ENCODE results near the gene TMEM39B. TPM values are rescaled to one million over a fixed set of nuclear protein-coding genes. Genes with fewer than 3 reads are reported as not detected.

TMEM39B gene
- polyA plus RNA-seq, 1 donor from 2014 or later = 18.1 TPM

DNA sequence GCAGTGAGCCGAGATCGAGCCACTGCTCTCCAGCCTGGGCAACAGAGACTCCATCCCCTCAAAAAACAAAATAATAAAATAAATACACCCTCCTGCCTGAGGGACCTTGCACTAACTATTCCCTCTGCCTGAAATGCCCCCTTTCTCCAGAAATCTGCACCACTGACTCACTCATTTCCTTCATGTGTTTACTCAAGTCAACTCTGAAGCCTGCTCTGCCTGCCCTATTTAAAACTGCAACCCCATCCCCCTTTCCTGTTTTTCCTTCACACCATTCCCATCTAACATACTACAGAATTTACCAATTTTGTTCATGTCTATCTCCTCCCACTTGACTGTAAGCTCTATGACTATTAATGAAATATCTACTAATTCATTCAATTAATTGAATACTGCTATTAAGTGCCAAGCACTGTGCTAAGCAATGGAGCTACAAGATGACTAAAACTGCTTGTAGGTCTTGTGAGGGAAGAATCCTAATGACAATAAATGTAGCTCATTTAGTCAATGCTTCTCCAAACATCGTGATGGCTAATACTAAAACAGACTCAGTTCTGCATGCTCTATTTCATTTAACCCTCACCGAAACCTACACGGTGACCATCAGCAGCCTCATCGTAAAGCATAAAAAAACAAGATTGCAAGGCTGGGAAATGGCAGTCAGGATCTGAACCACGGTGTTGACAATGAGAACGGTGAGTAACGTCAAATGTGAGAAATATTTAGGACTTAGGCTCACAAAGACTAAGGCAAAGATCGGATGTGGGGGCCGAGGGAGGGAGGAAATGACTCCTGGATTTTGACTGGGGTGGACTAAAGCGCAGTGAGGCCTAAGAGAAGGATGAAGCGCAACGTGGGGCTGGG is 749 bp upstream of the TMEM39B start:
- H3K27ac ChIP-seq (ENCODE audit: low read length) = peak overlapping the region; percentile 100
- no peaks in the 10 kb centered on the region for H3K9me2 ChIP-seq (ENCODE audit: insufficient read depth, low read length)
- peaks cover 21% of the 10 kb centered on the region for H3K79me2 ChIP-seq (replicated peaks; ENCODE audit: insufficient read depth, low read length)
- H3K4me2 ChIP-seq (ENCODE audit: low read length) = peak overlapping the region; percentile 67
- no peaks in the 10 kb centered on the region for H3K9me3 ChIP-seq (ENCODE audit: low read length)
- no peak for TF ChIP-seq EZH2 (IDR thresholded peaks at IDR 0.05; ENCODE audit: borderline replicate concordance, insufficient read depth, low read length, poor library complexity, severe bottlenecking)
- TF ChIP-seq, protein P1, sequence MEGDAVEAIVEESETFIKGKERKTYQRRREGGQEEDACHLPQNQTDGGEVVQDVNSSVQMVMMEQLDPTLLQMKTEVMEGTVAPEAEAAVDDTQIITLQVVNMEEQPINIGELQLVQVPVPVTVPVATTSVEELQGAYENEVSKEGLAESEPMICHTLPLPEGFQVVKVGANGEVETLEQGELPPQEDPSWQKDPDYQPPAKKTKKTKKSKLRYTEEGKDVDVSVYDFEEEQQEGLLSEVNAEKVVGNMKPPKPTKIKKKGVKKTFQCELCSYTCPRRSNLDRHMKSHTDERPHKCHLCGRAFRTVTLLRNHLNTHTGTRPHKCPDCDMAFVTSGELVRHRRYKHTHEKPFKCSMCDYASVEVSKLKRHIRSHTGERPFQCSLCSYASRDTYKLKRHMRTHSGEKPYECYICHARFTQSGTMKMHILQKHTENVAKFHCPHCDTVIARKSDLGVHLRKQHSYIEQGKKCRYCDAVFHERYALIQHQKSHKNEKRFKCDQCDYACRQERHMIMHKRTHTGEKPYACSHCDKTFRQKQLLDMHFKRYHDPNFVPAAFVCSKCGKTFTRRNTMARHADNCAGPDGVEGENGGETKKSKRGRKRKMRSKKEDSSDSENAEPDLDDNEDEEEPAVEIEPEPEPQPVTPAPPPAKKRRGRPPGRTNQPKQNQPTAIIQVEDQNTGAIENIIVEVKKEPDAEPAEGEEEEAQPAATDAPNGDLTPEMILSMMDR (IDR thresholded peaks at IDR 0.05; ENCODE audit: poor library complexity, severe bottlenecking) = no peak
- TF ChIP-seq SMC3 (conservative IDR thresholded peaks at IDR 0.05; ENCODE audit: poor library complexity) = no peak
- no peak for TF ChIP-seq EP300 (conservative IDR thresholded peaks at IDR 0.05; ENCODE audit: poor library complexity, severe bottlenecking)
- TF ChIP-seq POLR2AphosphoS5 (IDR thresholded peaks at IDR 0.05) = no peak
- no peak for TF ChIP-seq RAD21 (conservative IDR thresholded peaks at IDR 0.05)
- H4K20me1 ChIP-seq (ENCODE audit: insufficient read depth) = no peaks in the 10 kb centered on the region
- peak overlapping the region; percentile 99 for H3K9ac ChIP-seq (ENCODE audit: low read length)
- no peaks in the 10 kb centered on the region for H3F3A ChIP-seq (ENCODE audit: insufficient read depth, low read length, poor library complexity, severe bottlenecking)
- H2AFZ ChIP-seq (ENCODE audit: low read depth, low read length) = peak overlapping the region; percentile 71
- H3K36me3 ChIP-seq (ENCODE audit: insufficient read depth, low read length) = no peaks in the 10 kb centered on the region
- no peaks in the 10 kb centered on the region for H3K27me3 ChIP-seq (ENCODE audit: insufficient read depth, low read depth, low read length)
- peak overlapping the region; percentile 79 for H3K4me3 ChIP-seq (ENCODE audit: low read length)

DNA sequence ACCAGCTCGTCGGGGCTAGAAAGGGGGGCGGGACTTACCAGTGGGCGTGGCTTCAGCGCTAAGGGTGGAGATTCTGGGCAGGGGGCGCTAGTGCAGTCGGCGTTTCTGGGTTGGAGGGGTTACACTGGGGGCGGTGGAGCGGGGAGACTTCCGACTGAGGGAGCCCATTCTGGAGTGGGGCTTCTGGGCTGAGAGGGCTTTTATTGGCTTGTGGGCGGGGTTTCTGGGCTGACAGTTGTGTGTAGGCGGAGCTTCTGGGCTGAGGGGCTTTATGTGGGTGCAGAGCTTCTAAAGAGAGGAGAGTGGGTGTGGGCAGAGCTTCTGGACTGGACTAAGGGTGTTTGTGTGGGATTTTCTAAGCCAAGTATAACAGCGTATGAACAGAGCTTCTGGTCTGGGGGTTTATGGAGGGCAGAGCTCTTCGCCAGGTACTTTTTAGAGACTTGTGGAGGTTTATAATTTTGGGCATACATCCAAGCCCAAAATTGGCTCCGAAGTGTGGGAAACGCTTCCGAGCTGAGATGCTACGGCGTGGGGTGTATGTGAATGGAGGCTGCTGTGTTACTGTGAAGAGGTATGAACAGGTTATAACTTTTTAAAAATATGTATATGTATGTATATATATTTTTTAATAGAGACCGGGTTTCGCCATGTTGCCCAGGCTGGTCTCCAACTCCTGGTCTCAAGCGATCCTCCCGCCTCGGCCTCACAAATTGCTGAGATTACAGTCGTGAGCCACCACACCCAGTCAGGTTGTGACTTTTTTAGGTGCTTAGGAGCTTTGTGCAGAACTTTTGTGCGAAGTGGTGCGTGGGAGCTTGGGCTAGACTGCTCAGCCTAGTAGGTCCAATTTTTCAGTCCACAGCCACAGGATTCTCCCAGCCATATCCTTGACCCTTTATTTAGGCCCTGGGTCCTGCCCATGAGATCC is 825 bp downstream of the TMEM39B start:
- Histone ChIP-seq H3K4me3 (ENCODE audit: low read length) (peak overlapping the region; percentile 79), H3K9me2 (ENCODE audit: insufficient read depth, low read length) (no peaks in the 10 kb centered on the region), H3K9ac (ENCODE audit: low read length) (peak overlapping the region; percentile 99), H3K36me3 (ENCODE audit: insufficient read depth, low read length) (no peaks in the 10 kb centered on the region), H3K4me2 (ENCODE audit: low read length) (peak overlapping the region; percentile 73), H2AFZ (ENCODE audit: low read depth, low read length) (peak overlapping the region; percentile 18), H3K79me2 (replicated peaks; ENCODE audit: insufficient read depth, low read length) (peaks cover 21% of the 10 kb centered on the region), H3K27ac (ENCODE audit: low read length) (peak overlapping the region; percentile 100), H3F3A (ENCODE audit: insufficient read depth, low read length, poor library complexity, severe bottlenecking) (no peaks in the 10 kb centered on the region), H3K27me3 (ENCODE audit: insufficient read depth, low read depth, low read length) (no peaks in the 10 kb centered on the region), H3K9me3 (ENCODE audit: low read length) (no peaks in the 10 kb centered on the region), H4K20me1 (ENCODE audit: insufficient read depth) (no peaks in the 10 kb centered on the region)
- TF ChIP-seq, protein P1 (IDR thresholded peaks at IDR 0.05; ENCODE audit: poor library complexity, severe bottlenecking) = peak; percentile 70
- TF ChIP-seq POLR2AphosphoS5 (IDR thresholded peaks at IDR 0.05) (no peak), RAD21 (conservative IDR thresholded peaks at IDR 0.05) (no peak), SMC3 (conservative IDR thresholded peaks at IDR 0.05; ENCODE audit: poor library complexity) (no peak)
- TF ChIP-seq, protein P2, sequence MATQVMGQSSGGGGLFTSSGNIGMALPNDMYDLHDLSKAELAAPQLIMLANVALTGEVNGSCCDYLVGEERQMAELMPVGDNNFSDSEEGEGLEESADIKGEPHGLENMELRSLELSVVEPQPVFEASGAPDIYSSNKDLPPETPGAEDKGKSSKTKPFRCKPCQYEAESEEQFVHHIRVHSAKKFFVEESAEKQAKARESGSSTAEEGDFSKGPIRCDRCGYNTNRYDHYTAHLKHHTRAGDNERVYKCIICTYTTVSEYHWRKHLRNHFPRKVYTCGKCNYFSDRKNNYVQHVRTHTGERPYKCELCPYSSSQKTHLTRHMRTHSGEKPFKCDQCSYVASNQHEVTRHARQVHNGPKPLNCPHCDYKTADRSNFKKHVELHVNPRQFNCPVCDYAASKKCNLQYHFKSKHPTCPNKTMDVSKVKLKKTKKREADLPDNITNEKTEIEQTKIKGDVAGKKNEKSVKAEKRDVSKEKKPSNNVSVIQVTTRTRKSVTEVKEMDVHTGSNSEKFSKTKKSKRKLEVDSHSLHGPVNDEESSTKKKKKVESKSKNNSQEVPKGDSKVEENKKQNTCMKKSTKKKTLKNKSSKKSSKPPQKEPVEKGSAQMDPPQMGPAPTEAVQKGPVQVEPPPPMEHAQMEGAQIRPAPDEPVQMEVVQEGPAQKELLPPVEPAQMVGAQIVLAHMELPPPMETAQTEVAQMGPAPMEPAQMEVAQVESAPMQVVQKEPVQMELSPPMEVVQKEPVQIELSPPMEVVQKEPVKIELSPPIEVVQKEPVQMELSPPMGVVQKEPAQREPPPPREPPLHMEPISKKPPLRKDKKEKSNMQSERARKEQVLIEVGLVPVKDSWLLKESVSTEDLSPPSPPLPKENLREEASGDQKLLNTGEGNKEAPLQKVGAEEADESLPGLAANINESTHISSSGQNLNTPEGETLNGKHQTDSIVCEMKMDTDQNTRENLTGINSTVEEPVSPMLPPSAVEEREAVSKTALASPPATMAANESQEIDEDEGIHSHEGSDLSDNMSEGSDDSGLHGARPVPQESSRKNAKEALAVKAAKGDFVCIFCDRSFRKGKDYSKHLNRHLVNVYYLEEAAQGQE (IDR thresholded peaks at IDR 0.05; ENCODE audit: borderline replicate concordance) = peak; percentile 15
